Erythroblast (primary cell): Measurements from ENCODE around the gene TPGS2.

Experiments
- GATA1 ChIP-seq: IDR thresholded peaks from 2 replicates; pipeline ENCODE4 v1.6.1; 2011; ENCODE audit warnings: low read depth, mild to moderate bottlenecking, control low read depth, low read length, moderate library complexity
- POLR2A ChIP-seq: IDR thresholded peaks from 2 replicates; pipeline ENCODE4 v1.6.1; 2011; ENCODE audit warnings: mild to moderate bottlenecking, low read length

DNA sequence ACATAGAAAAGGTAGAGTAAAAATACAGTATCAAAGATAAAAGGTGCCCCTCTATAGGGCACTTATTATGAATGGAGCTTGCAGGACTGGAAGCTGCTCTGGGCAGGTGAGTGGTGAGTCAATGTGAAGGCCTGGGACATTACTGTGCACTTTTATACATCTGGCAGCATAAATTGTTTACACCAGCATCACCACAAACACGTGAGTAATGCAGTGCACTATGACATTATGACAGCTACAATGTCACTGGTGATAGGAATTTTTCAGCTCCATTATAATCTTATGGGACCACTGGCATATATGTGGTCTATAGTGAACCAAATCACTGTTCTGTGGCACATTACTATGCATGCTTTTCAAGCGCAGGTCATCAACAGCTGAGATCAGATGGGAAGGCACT, 48.1 kb downstream of the TPGS2 start:
- TF ChIP-seq POLR2A: no peak
- TF ChIP-seq GATA1: no peak
